Activated CD4-positive, alpha-beta T cell treated with anti-CD3 and anti-CD28 coated beads, Interleukin-2, Interleukin-6, amounts not matched to agents 100 ng/mL and 50 ng/mL, durations not matched to agents 16 hours and 8 hours (primary cell): ENCODE measurements around the gene PPM1J.
A peak's percentile ranks its signal among the peaks of the same experiment; 100 is the strongest.

Experiments
- DNase-seq: peaks from one replicate; pipeline ENCODE4 v3.0.0-alpha.2; 2020

Gene PPM1J

DNA sequence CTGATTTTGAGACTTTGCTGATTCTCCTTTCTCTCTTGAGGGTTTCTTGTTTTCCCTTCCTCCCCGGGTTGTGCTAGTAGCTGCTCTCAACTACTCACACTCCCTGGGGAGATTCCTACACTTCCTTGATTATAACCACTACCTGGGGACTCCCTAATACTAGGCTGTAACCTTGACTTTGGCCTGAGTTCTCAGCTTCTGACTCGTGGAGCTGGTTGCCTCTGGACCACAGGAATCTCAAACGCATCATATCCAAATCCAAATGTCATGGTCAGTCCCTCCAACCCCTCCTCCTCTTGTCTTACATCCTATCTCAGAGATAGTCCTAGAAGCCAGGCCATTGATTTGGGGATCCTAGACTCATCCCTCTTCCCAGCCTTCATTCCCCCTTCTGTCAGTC is 28.7 kb downstream of the PPM1J start:
- no peak for DNase-seq

DNA sequence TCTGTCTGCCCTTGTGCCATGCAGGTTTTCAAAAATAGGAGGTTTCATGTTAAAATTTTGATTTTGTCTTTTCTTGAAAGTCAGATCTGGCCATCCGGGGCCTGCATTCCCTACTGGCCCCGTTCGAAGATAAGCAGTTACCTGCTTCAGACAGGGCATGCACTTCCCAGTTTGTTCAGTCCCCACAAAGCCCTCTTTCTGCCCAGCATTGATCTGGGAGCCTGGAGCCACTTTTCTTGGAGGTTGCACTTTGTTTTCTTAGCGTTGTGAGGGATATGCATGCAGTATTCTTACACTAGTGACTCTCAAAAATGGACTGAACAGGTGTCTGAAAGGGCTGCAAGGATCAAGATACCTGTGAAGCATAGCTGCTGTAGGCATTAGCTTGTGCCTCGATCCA is 29.2 kb downstream of the PPM1J start:
- no peak for DNase-seq

DNA sequence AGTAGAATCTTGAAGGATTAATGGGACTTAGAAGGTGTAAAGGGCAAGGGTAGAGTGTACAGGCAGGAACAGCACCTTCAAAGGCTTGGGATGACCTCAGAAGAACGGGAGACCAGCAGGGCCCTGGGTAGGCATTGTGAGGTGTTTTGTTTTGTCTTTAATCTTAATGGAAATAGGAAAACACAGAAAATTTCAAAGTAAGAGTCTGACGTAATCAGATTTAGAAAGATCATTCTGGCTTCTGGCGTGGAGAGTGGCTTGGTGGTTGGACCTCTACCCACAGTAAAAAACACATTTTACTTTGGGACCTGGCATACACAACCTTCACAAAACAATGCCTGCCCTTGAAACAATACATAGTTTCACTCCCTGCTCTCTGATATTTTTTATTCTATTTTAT is 36.5 kb downstream of the PPM1J start:
- no peak for DNase-seq

DNA sequence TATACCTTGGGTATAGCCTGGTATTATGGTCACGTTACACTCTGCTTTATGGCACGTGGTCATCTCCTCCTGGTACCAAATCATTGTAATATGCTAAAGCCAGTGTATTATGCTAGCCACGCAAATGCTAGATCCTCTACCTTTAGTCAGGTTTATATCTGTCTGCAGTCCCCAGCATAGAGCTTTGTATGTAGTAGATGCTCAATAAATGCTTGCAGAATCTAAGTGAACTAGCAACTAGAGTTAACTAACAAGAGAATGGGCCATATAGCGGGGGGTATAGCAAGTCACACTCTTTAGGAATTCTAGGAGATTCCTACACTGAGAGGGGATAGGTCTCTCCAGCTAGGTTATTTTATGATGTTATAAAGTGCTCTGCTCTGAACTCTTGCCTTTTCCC is 37.6 kb downstream of the PPM1J start:
- DNase-seq = no peak

DNA sequence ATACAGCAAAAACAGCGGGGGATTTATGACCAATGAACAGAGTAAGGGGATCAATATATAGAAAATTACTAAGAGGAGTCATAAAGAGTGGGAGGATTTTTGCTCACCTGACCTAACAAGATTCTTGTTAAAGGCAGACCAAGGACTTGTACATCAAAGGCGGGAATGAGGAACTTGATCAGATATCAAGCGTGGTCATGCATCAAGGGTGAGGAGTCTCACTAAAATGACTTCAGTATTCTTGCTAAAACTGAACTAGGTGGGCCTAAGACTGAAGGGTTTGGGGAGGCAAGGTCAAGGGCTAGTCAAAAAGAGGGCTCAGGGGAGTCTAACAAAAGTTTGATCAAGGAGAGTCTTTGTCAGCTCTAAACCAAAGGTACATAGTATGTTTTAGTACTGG is 38.6 kb downstream of the PPM1J start:
- DNase-seq = no peak

DNA sequence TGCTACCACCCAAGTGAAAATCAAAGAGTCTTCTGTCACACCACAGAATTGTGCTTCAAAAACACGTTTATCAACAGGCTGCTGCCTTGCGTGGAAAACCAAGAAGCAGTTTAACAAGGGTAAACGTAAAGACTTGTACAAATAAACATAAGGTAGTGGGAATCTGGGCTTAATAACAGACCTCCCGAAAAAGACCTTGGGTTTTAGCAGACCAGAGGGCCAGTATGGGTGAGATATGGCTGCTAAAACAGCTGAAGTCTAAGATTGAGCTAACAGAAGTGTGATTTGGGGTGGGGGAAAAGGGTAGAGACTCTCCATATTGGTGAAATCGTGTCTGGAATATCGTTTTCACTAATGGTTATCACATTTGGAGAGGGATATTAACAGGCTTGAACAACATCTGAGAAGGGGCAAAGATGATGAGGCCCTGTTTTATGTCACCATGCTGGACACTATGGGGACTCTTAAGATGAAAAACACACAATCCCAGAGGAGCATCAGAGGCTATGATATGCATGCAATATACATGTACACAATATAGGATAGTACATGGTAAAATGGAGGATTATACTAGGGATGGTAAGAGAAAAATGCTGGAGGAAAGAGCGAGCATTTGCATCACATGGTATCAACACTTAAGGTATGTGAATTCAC is 39.3 kb downstream of the PPM1J start:
- DNase-seq = no peak

DNA sequence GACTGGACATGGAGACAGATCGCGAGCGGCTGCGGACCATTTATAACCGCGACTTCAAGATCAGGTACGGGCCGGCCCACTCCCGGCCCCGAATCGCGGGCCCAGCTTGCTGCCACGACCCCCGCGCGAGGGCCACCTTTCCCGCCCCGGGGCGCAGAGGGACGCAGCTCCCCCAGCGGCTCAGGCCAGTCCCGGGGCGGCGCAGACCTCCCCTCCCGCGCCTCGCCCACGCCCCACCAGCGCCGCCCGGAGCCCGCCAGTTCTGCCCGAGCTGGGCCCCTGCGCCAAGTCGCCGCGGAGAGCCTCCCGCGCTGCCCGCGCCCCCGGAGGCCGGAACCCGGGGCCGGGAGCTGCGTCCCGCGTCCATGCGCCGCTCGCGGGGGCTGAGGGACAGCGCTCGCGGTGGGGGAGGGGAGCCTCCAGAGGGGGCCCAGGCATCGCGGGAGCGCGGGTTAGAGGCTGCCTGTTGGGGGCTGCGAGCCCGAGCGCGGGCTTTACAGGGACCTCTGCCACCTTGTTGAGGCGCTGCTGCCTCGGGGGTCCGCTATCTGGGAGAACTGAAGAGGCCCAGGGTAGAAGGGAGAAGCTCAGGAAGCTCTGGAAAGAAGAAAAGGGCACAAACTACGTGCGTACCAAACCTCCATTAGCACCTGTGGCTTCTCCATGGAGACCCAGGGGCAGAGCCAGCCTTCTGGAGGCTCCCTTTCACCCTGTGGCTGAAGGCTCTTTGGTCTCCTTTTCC is 40.0 kb downstream of the PPM1J start:
- DNase-seq = peak; percentile 33

DNA sequence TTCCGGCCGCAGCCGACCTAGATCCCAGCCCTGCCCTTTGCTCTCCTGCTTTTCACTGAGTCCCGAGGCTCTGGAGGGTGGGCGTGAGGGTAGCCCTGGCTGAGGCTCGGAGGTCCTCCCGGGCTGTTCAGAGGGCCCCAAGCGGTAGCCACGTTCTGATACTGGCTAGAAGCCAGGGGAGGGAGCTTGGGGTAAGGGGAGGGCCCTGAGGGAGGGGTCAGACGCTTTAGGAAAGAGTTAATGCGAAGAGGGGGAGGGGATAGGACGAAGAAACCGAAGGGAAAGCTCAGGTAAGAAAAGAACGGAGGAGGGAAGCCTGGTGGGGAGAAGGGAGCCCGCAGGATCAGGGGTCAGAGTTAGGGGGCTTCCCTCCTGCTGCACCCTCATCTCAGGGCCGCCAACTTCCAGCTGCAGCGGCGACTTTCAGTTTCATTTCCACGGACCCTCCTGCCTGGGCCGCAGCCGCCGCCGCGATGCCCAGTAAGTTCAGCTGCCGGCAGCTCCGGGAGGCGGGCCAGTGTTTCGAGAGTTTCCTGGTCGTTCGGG is 40.6 kb downstream of the PPM1J start, which contains the start of gene MOV10:
MOV10 (plus strand) TSS at position 220 of the 546 bp plus-strand sequence; CDS start at position 474, 254 bp downstream.
- DNase-seq = peak; percentile 75

DNA sequence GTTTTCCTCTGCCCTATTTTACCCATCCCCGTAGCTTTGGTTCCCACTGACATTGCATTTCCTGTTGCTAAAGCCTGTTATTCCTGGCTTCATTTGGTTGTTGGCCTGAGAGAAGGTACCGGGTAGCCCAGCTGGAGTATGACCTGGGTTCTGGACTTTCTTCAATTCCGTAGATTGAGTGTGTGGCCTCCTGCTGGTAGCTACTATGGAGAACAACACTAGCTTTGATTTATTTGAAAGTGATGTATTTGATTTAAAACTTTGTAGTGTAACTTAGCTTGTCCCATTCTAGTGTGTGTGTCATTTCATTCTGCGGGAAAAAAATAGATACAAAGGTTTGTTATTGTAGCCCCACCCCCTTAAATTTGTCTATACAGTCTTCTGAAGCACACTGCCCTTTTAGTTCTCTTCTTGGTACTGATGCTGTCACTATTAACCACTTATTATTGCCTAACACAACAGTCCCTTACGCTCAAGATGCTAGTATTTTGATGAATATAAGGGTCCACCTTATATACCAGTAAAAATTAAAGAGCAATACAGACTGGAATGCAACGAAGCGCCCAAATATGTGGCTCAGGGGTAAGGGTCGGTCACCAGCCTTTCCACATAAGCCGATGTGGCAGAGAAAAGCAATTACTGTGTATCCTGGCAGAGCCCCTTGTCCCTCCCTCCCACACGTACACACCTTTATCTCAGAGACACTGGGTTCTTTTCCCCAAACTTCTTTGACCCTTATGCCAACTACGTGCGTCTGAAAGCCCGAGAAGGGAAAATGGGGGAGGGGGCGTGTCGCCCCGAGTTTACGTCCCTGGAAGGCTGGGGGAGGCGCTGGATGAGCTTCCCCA is 41.3 kb downstream of the PPM1J start:
- peak; percentile 14 for DNase-seq

DNA sequence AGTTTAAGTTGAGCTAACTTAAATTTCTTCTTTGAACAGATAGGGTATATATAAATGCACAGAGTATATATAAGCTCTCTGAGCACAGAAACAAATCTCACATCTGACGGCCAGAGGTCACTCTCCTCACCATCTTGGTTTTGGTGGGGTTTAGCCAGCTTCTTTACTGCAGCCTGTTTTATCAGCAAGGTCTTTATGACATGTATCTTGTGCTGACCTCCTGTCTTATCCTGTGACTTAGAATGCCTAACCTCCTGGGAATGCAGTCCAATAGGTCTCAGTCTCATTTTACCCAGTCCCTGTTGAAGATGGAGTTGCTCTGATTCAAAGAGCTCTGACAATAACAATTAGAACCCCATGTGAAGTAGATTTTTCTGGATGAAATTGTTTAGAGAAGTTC is 42.3 kb downstream of the PPM1J start:
- DNase-seq = no peak

DNA sequence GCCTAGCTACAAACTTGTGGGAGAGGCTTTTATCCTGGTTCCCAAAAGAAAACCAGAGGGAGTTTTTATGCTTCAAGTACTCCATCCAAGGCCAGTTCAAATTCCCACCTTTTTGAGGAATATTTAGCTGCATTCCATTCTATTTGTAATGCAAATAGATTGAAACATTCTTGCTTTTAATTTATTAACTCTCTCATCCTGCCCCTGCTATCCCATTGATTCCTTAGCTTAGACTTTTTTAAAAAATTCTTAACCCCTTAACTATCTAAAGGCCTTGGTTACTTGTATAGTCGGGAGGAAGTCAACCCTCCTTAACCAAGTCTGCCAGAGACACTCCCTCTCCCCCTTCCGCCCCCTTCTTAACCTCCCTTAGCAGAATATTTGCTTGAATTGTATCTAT is 43.1 kb downstream of the PPM1J start:
- DNase-seq = no peak

DNA sequence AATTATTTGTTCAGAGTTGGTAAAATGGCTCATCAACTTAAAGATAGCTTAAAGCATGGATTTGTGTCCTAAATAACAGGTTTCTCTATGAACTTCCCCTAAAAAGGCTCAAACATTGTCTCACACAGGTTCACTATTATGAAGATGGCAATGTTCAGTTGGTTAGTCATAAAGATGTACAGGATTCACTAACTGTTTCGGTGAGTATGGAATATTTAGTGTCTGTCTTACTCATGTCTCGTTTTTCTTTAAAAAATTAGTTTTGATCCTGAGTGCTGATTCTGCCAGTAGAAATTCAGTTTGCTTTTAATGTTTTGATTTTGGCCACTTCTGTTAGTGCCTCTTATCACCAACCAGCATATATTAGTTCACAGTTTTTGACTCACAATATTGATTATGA is 48.2 kb downstream of the PPM1J start:
- DNase-seq = peak; percentile 52

DNA sequence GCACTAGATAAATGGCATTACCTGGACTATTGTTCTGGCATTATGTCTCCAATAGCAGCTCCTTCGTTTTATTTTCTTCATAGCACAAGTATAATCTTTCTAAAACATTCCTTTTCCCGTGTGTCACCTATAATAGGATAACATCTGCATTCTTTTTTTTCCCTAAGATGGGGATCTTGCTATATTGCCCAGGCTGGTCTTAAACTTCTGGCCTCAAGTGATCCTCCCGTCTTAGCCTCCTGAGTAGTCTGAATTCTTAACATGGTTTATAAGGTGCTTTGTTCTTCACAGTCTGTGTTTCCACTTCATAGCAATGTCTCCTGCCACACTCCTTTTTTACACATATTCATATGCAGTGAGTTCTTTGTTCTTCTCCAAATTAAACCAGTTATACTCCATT is 49.3 kb downstream of the PPM1J start:
- no peak for DNase-seq
